Hematopoietic multipotent progenitor cell treated with erythropoietin and hydrocortisone succinate and interleukin-3 and kit ligand, for 8 days (in vitro differentiated cells): Measurements from ENCODE around the gene SZT2.

Experiments used
- DNase-seq: peaks from one replicate; pipeline ENCODE4 v3.0.0-alpha.2; 2015

SZT2 gene

GRCh38 chr1:43426221-43426620 is 36.5 kb downstream of the SZT2 start:
- DNase-seq: no peak

GRCh38 chr1:43427524-43427923 is 37.8 kb downstream of the SZT2 start:
- DNase-seq: no peak

GRCh38 chr1:43427941-43428340 is 38.2 kb downstream of the SZT2 start:
- DNase-seq: no peak

GRCh38 chr1:43430831-43431230 is 41.1 kb downstream of the SZT2 start:
- DNase-seq: no peak

GRCh38 chr1:43431676-43432075 is 42.0 kb downstream of the SZT2 start:
- DNase-seq: no peak

GRCh38 chr1:43432171-43432860 is 42.6 kb downstream of the SZT2 start:
- DNase-seq: no peak

GRCh38 chr1:43432907-43433306 is 43.2 kb downstream of the SZT2 start:
- no peak for DNase-seq

- no peak for DNase-seq
Measured at GRCh38 chr1:43434256-43434655, 44.6 kb downstream of the SZT2 start.

GRCh38 chr1:43435146-43436145 is 45.7 kb downstream of the SZT2 start:
- no peak for DNase-seq

- no peak for DNase-seq
Measured at GRCh38 chr1:43436371-43436770, 46.7 kb downstream of the SZT2 start.

- DNase-seq: no peak
Measured at GRCh38 chr1:43437031-43437973, 47.6 kb downstream of the SZT2 start.

GRCh38 chr1:43438006-43438405 is 48.3 kb downstream of the SZT2 start:
- DNase-seq: no peak

- no peak for DNase-seq
Measured at GRCh38 chr1:43438576-43438952, 48.9 kb downstream of the SZT2 start.

GRCh38 chr1:43438953-43439581 is 49.4 kb downstream of the SZT2 start:
- no peak for DNase-seq

GRCh38 chr1:43439781-43440180 is 50.1 kb downstream of the SZT2 start:
- no peak for DNase-seq

GRCh38 chr1:43440358-43440757 is 50.7 kb downstream of the SZT2 start:
- DNase-seq: no peak

- DNase-seq: no peak
Measured at GRCh38 chr1:43441166-43441893, 51.6 kb downstream of the SZT2 start.

- DNase-seq: no peak
Measured at GRCh38 chr1:43441894-43442637, 52.4 kb downstream of the SZT2 start.

- no peak for DNase-seq
Measured at GRCh38 chr1:43442756-43443155, 53.1 kb downstream of the SZT2 start.

GRCh38 chr1:43443197-43443946 is 53.7 kb downstream of the SZT2 start:
- no peak for DNase-seq
